GM18519 (cell line): Measurements from ENCODE around the gene NPHS1.

Experiments
- ATAC-seq: cut with Tn5 transposase; IDR thresholded peaks from one replicate; pipeline ENCODE4 v1.9.1; 2021; ENCODE audit warnings: mild to moderate bottlenecking, moderate library complexity; ENCODE audit not compliant: unreplicated experiment, low FRiP score

The NPHS1 gene

DNA sequence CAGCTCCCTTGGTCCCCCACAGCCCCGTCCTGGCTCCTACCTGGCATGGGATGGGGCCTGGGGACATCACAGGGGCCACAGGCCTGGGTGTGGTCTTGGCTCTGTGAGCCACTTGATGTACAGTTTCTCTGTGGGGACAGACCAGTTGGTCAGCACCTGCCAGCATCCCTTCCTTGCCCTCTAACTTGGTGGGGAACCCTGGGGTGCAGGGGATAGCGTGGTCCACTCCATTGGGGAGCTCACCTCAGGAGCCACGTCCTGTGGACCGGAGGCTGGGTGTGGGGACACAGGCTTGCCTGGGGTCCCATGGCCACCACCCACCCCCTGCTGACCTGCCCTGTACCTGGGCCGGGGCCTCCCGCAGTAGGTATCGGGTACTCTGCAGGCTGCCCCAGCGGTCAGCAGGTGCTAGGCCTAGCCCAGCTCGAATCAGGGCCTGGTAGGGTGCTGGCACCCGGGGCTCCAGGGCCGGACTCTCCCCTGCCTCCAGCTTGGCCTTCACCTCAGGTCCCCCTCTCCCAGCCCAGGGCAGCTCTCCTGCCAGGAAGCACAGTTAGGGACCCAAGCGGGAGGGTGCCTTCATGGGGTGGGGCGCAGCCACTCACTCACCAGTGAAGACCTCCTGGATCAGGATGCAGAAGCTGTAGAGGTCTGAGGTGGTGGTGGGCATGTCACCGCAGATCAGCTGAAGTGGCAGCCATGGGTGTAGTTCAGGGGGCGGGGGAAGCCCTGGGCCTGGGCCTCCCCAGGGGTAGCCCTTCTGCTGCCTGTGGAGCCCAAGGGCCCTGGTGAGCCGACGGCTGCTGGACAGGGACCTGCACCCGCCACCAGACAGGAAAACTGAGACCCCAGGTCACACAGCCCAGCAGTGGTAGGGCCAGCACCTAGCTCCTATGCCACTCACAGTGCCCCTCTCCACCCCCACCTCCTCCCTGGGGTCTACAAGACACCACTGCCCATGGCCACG, 62.0 kb downstream of the NPHS1 start:
- ATAC-seq, result no peak

DNA sequence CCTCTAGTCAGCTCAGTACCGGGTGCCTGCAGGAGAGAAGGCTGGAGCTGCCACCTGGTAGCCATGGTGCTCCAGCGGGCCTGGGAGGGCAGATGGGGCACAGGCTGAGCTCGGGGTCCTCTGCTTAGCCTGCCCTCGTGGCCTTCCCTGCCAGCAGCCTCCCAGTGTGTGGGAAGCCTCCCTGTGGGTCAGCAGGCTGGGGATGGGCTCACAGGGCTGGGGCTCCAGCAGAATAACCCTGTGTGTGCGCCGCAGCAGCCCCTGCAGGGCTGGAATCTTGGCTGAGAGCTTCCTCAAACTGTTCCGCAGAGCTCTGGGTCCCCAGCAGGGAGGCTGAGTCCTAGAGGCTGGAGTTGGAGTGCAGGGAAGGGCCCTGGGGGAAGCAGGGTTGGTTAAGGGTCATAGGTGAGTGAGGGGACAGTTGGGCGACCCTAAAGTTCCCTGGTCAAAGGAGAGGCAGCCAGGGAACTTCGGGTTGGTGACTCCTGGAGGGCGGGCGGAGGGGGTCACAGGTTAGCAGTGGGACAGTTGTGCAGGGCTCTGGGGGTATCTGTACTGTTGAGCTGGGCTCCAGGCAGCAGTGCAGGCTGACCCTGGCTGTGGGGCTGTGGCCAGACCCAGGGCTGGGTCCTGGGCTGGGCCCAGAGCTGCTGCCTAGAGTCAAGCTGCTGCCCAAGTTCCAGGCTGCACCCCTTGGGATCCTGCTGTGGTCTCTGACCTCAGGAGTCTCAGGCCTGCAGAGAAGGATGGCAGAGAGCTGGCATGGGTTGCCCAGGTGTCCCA, 62.9 kb downstream of the NPHS1 start:
- no peak for ATAC-seq

DNA sequence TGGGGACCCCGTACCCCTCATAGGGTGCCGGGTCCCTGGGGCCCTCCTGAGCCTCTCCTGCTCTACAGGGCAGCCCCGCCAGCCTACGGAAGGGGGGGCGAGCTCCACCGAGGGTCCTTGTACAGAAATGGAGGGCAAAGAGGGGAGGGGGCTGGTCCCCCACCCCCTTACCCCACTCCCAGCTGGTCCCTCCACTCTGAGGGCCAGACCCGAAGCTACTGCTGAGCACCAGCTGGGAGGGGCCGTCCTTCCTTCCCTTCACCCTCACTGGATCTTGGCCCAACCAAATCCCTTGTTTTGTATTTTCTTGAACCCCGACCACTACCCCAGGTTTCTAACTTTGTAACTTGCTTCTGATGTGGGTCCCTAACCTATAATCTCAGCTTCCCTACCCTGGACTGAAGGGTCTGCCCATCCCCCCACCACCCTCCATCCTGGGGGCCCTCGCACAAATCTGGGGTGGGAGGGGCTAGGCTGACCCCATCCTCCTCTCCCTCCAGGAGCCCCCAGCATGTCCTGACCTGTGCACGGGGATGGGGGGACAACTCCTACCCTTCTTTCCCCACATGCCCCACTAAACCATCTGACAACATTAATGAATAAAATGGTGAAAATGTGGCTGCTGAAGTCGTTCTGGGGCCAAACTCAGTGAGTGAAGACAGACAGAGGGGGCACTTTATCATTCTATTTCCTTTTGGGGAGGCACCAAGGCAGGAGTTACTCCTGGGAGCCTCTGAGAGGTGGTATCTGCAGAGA, 63.9 kb downstream of the NPHS1 start:
- no peak for ATAC-seq

DNA sequence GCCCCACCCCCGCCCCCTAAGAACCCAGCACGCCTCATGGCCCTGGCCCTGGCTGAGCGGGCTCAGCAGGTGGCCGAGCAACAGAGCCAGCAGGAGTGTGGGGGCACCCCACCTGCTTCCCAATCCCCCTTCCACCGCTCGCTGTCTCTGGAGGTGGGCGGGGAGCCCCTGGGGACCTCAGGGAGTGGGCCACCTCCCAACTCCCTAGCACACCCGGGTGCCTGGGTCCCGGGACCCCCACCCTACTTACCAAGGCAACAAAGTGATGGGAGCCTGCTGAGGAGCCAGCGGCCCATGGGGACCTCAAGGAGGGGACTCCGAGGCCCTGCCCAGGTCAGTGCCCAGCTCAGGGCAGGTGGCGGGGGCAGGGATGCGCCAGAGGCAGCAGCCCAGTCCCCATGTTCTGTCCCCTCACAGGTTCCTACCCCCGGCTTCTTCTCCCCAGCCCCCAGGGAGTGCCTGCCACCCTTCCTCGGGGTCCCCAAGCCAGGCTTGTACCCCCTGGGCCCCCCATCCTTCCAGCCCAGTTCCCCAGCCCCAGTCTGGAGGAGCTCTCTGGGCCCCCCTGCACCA, 65.0 kb downstream of the NPHS1 start:
- ATAC-seq, result no peak

DNA sequence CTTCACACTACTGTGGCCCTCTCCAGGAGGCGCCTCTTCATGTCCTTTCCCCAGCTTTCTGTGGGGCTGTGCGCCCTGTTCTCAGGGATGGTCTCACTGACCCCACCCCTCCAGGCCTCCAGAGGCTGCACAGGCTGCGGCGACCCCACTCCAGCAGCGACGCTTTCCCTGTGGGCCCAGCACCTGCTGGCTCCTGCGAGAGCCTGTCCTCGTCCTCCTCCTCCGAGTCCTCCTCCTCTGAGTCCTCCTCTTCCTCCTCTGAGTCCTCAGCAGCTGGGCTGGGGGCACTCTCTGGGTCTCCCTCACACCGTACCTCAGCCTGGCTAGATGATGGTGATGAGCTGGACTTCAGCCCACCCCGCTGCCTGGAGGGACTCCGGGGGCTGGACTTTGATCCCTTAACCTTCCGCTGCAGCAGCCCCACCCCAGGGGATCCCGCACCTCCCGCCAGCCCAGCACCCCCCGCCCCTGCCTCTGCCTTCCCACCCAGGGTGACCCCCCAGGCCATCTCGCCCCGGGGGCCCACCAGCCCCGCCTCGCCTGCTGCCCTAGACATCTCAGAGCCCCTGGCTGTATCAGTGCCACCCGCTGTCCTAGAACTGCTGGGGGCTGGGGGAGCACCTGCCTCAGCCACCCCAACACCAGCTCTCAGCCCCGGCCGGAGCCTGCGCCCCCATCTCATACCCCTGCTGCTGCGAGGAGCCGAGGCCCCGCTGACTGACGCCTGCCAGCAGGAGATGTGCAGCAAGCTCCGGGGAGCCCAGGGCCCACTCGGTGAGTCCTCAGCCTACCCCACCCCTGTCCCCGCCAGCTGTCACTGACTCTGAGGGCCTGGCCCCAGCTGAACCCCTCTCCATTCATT, 65.8 kb downstream of the NPHS1 start:
- no peak for ATAC-seq

DNA sequence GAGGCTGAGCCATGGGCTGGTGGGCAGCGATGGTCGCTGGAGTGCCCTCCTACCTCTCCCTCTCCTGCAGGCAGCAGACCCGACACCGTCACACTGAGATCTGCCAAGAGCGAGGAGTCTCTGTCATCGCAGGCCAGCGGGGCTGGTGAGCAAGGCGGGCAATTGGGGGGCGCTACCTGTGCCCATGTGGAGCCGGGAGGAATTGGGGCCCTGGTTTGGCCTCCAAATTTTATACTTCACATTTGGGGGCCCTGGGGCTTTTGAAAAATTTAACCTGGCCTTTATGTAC, 67.0 kb downstream of the NPHS1 start:
- ATAC-seq, result no peak

DNA sequence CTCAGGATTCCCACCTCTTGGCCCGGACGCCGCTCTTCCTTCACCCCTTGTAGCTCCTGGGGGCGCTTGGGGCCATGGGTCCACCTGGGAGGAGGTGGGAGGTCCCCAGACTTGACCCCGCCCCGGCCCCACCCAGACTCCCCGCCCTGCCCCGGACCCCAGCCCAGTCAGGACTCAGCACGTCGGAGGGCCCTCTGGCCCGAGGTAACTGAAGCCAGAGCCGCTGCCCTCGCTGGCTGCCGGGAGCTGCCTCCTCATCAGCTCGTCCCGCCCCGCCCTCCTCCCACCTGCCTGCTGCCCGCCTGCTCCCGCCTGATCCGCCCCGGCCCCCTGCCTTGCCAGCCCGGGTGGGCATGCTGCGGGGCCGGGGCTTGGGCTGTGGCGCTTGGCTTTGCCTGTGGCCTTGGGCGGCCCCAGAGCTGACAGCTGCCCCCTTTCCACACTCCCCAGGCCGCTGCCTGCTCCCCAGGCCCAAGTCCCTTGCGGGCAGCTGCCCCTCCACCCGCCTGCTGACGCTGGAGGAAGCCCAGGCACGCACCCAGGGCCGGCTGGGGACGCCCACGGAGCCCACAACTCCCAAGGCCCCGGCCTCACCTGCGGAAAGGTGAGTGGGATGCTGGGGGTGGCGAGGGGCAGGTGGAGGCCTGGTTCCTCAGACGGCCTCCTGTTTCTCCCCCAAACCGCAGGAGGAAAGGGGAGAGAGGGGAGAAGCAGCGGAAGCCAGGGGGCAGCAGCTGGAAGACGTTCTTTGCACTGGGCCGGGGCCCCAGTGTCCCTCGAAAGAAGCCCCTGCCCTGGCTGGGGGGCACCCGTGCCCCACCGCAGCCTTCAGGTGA, 67.6 kb downstream of the NPHS1 start:
- ATAC-seq, result no peak

DNA sequence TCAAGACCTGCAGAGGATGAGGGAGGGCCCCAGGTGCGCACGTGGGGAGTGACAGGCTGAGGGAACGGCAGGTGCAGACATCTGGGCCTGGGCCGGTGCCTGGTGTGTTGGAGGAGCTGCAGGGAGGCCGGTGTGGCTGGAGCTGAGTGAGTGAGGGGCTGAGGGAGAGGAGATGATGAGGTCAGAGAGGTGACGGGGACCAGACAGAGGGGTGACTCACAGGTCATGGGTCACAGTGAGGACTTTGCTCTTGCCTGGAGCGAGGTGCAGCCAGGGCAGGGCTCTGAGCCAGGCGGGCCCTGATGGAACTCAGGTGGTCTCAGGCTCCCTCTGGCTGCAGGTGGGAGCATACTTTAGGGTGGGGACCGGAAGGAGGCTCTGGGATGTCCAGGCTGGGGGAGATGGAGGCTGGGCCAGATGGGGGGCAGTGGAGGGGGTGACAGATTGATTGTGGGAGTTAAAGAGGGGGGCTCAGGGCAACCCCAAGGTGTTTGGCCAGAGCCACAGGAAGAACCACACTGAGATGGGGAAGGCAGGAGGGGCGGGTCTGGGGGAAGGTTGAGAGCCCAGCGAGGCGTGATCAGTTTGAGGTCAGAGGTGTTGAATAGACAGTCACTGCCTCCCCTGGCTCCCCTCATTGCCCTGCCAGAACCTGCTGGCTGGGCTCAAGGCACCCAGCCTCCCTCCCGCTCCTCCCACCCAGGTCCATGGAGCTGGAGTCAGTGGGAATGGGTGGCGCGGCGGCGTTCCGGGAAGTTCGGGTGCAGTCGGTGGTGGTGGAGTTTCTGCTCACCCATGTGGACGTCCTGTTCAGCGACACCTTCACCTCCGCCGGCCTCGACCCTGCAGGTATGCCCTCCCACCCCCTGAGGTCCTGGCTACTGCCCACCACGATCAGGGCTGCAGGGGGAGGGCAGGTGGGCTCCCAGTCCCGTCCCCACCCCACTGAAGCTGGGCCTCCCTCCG, 68.6 kb downstream of the NPHS1 start:
- ATAC-seq, result no peak

DNA sequence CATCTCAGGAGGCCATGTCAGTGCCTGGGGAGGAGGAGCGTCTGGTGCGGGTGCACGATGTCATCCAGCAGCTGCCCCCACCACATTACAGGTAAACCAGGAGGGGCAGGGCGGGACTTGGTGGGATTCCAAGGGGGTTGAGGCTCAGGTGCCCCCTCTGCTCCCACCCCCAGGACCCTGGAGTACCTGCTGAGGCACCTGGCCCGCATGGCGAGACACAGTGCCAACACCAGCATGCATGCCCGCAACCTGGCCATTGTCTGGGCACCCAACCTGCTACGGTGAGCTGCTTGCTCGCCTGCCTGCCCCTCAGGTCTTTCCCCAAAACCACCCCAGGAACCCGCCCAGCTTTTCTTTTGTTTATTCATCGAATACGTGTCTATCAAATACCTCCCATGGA, 69.7 kb downstream of the NPHS1 start:
- no peak for ATAC-seq

DNA sequence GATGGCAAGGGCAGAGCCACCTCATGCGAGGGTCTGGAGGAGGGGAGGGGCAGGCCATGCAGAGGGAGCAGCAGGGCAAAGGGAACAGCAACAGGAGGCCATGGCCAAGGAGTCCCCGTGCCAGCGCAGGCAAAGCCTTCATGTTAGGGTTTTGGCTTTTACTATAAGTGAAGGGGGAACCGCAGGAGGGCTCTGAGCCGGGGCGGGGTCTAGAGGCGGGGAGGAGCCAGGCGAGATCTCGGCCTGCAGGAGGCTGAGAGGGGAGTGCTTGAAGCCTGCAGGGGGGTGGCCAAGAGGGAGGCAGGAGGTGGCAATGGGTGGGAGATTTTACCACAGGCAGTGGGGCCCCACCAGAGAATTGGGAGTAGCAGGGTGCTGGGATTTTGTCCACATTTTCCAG, 70.7 kb downstream of the NPHS1 start:
- ATAC-seq, result no peak

DNA sequence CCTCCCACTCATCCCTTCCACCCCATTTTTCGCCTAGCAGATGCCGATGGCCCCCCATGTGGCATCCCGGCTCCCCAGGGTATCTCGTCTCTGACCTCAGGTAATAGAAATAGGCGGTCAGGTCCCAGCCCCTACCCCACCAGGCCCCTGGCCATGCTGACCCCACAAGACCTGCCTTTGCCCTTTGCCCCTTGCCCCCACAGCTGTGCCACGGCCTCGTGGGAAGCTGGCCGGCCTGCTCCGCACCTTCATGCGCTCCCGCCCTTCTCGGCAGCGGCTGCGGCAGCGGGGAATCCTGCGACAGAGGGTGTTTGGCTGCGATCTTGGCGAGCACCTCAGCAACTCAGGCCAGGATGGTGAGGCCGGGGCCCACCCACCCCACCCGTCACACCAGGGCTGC, 71.6 kb downstream of the NPHS1 start:
- ATAC-seq, result no peak

DNA sequence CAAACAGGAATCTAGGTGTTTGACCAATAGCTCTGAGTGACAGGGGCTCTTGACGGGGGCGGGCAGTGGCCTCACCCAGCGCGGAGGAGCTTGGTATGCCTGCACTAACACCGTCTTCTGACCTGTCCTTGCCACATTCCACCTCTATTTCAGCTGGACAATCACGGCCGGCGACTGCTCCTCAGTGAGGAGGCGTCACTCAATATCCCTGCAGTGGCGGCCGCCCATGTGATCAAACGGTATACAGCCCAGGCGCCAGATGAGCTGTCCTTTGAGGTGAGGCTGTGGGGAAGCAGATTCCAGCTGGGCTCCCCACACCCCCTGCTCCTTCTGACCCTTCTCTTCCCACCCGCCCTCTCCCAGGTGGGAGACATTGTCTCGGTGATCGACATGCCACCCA, 72.2 kb downstream of the NPHS1 start:
- no peak for ATAC-seq

DNA sequence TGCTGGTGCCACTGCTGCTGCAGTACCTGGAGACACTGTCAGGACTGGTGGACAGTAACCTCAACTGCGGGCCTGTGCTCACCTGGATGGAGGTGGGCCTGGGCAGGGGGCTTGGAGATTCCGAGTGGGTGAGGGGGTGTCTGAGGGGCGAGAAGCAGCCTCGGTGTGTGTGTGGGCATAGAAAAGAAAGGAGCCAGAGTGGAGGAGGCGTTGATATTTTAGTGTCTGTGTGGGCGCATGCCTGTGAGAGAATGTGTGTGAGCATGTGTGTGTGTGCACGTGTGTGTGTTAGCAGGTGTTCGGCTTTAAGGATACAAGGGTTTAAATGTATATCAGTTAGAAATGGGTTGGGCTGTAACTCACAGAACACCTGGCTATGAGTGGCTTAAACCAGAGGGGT, 73.3 kb downstream of the NPHS1 start:
- ATAC-seq, result no peak

DNA sequence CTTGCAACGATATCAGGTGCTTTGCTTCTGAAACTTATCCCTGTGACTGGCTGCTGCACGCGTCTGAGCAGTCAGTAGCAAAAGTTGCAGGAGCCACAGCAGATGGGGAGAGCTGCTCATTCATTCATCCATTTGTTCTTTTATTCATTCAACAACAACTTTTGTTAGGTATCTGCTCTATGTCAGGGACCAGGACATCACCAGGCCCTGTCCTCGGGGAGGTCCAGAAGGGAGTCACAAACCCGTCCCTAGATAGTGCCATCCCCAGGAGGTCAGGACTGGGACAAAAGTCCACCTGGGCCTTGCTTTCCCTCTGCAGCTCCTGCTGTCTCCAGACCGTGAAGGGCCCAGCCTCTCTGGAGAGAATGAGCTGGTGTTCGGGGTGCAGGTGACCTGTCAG, 74.3 kb downstream of the NPHS1 start:
- ATAC-seq, result no peak

DNA sequence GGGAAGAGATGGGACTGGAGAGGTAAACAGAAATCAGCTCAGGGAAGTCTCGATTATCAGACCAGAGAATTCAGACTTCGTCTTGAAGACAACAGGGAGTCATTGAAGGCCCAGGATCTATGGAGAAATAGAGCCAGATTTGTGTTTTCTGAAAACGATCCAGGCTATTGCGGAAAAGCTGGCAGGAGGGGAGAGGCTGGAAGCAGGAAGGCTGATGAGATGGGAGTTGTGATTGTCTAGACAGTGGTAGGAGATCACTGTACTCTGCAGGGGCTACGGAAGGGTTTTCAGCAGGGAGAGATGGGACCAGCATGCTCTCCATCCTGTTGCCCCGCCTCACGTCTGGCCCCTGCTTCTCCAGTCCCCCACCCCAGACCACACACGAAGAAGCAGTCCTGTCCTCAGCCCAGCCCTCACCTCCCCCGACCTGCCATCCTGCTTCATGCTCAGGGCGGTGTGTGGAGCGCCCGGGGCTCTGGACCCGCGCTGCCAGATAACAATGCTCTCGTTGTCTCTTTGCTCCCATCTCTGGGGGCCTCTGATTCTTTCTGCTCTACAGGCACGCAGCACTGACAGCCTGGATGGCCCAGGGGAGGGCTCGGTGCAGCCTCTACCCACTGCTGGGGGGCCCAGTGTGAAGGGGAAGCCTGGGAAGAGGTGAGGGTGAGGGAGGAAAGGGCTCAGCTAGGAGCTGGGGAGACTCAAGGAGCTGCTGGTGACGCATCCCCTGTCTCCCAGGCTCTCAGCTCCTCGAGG, 75.0 kb downstream of the NPHS1 start:
- ATAC-seq, result no peak

DNA sequence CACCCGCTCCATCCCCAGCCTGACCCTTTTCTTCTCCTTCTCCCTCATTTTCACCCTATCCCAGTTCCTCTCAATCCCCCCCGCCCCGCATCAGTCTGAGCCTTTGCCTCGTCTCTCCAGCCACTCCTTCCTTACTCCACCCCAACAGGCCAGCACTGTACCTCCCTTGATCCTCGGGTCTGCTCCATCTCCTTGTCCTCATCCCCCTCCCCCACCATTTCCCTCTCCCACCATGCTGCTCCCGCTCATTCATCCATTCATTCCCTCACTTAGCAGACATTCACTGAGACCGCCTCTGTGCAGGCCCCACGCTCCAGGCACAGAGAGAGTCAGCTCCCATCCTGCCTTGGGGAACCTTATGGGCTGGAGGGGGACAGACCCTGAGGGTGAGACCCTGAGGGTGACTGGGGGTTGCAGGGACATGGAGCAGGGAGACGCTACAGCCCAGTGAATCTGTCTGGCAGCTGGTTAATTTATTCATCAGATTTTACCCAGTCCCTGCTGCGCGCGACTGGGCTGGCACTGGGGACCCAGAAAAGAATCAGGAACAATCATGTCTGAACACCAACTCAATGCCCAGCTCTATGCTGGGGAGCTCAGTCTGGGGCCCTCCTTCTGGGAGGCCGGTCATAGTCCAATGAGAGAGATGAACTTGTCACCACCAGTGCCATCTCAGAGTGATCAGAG, 76.1 kb downstream of the NPHS1 start:
- ATAC-seq, result no peak
